Retina (tissue), 1 donor: Measurements from ENCODE around the gene SSTR3.
"Not testable (repeated sequence)": the region's sequence is repeated elsewhere in the genome, so short reads cannot be mapped to it uniquely, and the experiment has no call there.

Experiments used
- DNase-seq: peaks from one replicate; pipeline ENCODE4 v3.0.0-alpha.2; 2016

SSTR3 gene

DNA sequence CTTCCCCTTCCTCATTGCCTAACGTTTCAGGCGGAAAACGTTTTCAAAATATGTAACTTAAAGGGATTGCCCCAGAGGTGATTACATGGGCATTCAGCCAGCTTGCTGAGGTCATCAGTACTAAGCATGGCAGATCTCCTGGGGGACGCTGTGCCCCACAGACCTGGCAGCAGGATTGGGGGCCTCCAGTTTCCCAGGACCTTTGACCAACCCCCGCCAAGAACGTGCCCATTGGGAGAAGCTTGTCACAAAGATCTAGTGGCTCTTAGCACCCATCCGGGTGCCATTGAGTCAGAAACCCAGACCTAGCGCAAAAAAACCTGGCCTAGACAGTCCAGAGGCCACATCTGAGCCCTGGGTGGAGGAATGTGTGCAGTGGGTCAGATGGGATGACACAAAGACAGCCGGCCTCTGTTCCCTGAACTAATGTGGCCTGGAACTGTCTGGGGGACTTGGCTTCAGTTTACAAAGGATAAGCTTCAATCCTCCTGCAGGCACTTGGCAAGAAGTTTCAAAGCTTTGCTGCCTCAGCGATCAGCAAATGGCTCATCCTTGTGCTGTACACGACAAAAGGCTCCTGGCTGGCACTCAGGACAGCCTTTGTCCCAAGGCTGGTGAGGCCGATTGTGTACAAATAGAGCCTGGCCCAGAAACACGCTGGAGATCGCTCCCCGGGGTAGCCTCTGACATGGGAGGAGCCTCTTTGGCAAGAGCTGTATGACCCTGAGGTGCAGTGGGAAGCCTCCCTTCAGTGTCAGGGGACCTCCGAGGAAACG, 33.7 kb downstream of the SSTR3 start:
- peak; percentile 61 for DNase-seq

DNA sequence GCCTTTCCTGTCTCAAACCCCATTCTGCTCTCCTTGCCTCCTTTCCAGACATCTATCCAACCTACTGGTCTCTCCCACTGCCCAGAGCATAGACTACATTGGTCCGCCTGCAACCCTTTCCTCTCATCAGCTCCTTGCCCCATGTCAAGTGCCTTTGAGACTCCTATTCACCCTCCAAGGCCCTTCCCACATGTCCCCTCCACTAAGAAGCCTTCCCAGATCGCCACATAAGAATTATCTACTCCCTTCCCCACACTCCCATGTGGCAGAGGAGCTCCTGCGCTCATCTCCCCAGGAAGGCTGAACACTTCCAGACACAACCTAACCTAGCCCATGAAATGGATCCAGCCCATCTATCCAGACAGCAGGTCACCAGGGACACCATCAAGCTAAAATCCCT, 34.5 kb downstream of the SSTR3 start:
- no peak for DNase-seq

- no peak for DNase-seq
Measured at GRCh38 chr22:37177221-37177620, 35.1 kb downstream of the SSTR3 start.

DNA sequence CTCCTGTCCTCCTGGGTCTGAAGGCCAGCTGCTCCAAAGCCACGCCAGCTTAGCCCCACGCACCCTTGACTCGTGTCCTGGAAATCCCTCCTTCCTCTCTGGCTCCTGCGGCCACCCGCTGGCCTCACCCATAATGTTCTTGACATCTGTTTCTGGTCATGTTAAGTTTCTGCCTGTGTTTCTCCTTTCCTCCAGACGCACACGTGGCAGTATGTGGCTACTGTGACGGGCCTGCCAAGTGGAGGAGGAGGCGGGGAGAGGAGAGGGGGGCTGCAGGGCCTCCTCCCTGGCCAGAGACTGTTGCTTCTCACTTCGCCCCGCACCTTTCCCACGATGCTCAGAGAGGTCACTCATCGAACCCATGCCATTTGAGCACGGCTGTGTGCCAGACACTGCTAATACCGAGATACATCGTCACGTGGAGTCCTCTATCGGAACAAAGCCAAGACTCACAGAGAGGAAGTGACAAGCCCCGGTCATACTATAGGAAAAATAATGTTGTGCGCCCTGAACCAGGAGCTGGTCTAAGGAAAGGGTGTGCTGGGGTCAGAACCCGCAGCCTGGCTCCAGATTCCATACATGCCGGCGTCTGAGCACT, 35.7 kb downstream of the SSTR3 start:
- DNase-seq = no peak

DNA sequence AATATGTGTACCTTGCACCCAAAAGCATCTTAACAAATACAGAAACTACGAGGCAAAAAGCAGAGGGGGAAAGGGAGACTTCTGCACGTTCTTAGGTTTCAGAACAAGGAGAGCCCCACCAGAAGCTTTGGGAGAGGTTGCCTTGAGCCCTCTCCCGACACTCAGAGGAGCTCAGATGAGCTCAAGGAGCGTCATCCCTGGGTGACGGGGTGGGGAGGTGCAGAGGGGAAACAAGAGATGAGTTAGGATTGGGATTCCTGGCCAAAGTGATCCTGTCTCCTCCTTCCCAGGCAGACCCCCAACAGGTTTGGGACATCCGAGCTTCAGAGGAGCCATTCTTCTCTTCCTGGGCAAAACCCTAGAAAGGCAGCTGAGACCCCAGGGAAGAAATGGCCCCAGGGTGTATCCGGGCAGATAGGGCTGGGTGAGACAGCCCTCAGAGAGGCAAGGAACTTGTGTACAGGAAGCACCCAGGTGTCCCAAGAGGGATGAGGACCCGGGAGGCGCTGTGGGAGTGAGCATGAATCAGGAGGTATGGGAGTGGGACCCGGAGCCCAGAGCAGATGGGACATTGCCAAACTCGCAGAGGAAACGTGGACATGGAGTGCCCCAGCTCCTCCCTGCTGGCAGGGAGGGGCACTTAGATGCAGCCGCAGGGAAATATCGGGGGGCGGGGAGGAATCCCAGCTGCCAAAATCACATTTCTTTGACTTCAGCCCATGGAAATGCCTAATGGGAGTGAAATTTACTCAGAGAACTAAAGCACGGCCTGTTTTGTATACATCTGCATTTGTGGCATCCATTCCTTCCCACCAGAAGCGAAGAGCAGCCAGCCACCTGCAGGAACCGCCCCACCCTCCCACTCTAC, 36.6 kb downstream of the SSTR3 start:
- DNase-seq = no peak

- DNase-seq = no peak
Measured at GRCh38 chr22:37174964-37175363, 37.3 kb downstream of the SSTR3 start.

- DNase-seq = no peak
Measured at GRCh38 chr22:37173709-37174108, 38.6 kb downstream of the SSTR3 start.

GRCh38 chr22:37172266-37173245, 39.7 kb downstream of the SSTR3 start:
- DNase-seq = no peak

DNA sequence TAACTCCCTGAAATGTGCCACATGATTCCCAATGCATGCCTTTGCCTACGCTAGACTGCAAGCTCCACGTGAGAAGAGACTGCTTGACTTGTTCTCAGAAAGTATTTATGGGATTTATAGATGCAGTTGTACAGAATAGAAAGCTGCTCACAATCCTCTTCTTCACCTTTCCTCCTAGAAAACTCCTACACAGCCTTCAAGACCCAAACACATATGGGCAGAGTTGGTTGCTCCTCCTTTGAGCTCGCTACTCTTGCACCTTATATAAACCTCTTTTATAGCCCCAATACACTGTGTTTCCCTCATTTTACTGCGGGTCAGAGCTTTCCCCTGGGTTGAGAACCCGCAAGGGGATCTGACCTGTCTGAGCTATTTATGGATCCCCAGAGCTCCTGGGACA, 40.6 kb downstream of the SSTR3 start:
- DNase-seq = no peak

- DNase-seq = not testable (repeated sequence)
Measured at GRCh38 chr22:37170689-37171405, 41.4 kb downstream of the SSTR3 start.

DNA sequence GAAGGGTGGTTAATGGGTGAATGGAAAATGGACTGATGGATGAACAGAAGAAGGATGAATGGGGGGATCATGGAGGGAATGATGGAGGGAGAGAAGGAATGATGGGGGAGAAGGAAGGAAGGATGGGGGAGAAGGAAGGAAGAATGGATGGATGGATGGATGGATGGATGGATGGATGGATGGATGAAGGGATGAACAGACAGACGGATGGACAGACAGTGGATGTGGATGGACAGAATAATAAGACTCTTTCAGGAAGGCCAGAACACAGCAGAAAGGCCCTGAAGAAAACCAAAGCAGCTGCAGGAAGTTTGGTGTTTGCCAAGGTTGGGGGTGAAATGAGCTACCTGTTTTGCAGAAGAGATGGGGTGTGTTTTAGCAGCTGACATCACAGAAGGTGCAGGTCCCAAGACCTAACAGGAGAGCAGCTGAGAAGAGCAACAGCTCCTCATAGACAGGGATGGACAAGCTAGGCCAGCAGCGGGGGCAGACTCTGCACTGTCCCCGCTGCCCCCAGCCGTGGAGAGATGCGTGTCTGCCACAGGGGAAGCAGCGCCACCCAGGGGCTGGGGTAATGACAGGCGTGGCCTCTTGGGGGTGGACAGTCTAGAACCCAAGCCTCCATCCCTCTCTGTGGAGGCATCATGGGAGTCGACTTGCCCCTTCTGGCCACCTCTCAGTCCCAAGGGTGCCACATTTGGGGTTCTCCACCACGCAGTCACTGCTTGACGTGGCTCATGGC, 42.2 kb downstream of the SSTR3 start:
- DNase-seq = no peak

DNA sequence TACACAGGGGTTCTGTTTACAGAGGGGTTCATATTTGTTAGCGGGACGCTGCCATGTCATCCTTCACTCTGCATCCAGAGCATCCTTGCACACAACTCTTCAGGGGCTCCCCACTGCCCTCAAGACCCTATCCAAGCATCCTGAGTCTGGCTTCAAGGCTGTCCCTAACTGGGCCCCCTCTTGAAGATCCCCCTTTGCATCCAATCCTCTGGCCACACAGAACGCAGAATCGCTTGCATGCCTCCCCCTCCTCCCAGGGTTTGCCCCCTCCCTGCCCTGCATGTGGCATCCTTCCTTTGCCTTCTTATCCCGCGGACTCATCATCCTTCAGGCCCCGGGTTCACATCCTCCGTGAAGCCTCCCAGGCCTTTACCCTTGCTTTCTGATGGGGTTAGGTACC, 42.9 kb downstream of the SSTR3 start:
- no peak for DNase-seq

GRCh38 chr22:37167981-37168647, 44.2 kb downstream of the SSTR3 start:
- DNase-seq = no peak

GRCh38 chr22:37167176-37167980, 44.9 kb downstream of the SSTR3 start:
- no peak for DNase-seq

- DNase-seq = peak; percentile 89
Measured at GRCh38 chr22:37166675-37167066, 45.6 kb downstream of the SSTR3 start.

GRCh38 chr22:37165940-37166674, 46.2 kb downstream of the SSTR3 start:
- DNase-seq = no peak

DNA sequence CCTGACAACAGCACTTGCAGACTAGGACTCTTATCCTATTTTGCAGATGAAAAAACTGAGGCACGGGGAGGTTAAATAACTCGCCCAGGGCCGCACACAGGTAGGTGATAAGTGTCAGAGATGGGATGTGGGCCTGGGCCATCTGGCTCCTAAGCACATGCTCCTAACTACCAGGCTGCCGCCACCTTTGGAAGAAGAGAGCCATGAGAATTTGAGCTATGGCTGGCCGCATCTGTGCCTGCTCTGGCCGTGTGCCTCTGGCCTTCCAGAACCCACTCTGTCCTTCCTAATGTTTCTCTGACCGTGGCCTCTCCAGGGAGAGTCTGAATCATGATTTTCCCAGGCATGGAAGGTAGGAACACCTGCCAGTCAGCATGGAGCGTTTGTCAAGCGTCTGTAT, 47.2 kb downstream of the SSTR3 start:
- DNase-seq = no peak

- DNase-seq = no peak
Measured at GRCh38 chr22:37164505-37164887, 47.8 kb downstream of the SSTR3 start.
